ENCODE data around the gene FAM222B. TPM values are rescaled to one million over a fixed set of nuclear protein-coding genes. Genes with fewer than 3 reads are reported as not detected.

The FAM222B gene
- polyA plus RNA-seq, 1 donor (not counting 4 experiments of a cell fraction or from before 2014, with no cell fraction given): 6.5 TPM

GRCh38 chr17:28744972-28745785, 97.4 kb downstream of the FAM222B start:
- Histone ChIP-seq H3K79me2 (ENCODE audit: control insufficient read depth, insufficient read depth, low read length) (peaks cover 55% of the 10 kb centered on the region), H3K9ac (ENCODE audit: control insufficient read depth, extremely low read depth, insufficient read depth, low read length) (peak overlapping the region; percentile 96), H3K4me2 (ENCODE audit: control insufficient read depth, extremely low read depth, insufficient read depth, low read depth, low read length) (peak overlapping the region; percentile 87), H3K27me3 (ENCODE audit: control insufficient read depth, extremely low read depth, insufficient read depth, low read length) (no peaks in the 10 kb centered on the region), H3K4me3 (ENCODE audit: control insufficient read depth in 2 of 3, extremely low read depth in 1 of 3, insufficient read depth in 2 of 3, low read depth in 1 of 3, low read length in 3 of 3) (peak overlapping the region; percentile 88 to 98 (median 89)), H3K27ac (ENCODE audit: control insufficient read depth, insufficient read depth, low read length) (peak overlapping the region; percentile 91), H3K4me1 (ENCODE audit: control insufficient read depth, extremely low read depth, insufficient read depth, low read length) (peaks cover 36% of the 10 kb centered on the region), H3K9me3 (ENCODE audit: control insufficient read depth, low read depth, low read length) (peaks cover 9% of the 10 kb centered on the region), H4K20me1 (ENCODE audit: control insufficient read depth, extremely low read depth, insufficient read depth, low read length) (peaks cover 34% of the 10 kb centered on the region), H2AFZ (ENCODE audit: control insufficient read depth, low read length) (no peak overlapping the region), H3K36me3 (ENCODE audit: control insufficient read depth in 2 of 2, extremely low read depth in 1 of 2, insufficient read depth in 2 of 2, low read length in 2 of 2) (peaks cover 29 to 34% of the 10 kb centered on the region in 2 experiments), H3K9me1 (ENCODE audit: control insufficient read depth, extremely low read depth, insufficient read depth, low read length) (peaks cover 7% of the 10 kb centered on the region)
- DNase-seq (ENCODE audit: low read depth, low spot score) (no peak), FAIRE-seq (no peak)
- dilution Hi-C loops (cut with MboI; ENCODE audit: extremely low pct_ligation_motif_present, low sequenced_read_pairs): no loop called here
- TF ChIP-seq CTCF (optimal IDR thresholded peaks at IDR 0.05 in 1 of 3, IDR thresholded peaks at IDR 0.05 in 1 of 3, conservative IDR thresholded peaks at IDR 0.05 in 1 of 3; ENCODE audit: extremely low read depth in 1 of 3, insufficient read depth in 2 of 3, low read length in 3 of 3): no peak
- TF ChIP-seq EZH2 (IDR thresholded peaks at IDR 0.05; ENCODE audit: low read length): no peak

GRCh38 chr17:28744104-28744971, 98.3 kb downstream of the FAM222B start:
- Histone ChIP-seq H3K27me3 (ENCODE audit: control insufficient read depth, extremely low read depth, insufficient read depth, low read length) (no peaks in the 10 kb centered on the region), H4K20me1 (ENCODE audit: control insufficient read depth, extremely low read depth, insufficient read depth, low read length) (peaks cover 30% of the 10 kb centered on the region), H3K4me1 (ENCODE audit: control insufficient read depth, extremely low read depth, insufficient read depth, low read length) (peaks cover 36% of the 10 kb centered on the region), H3K36me3 (ENCODE audit: control insufficient read depth in 2 of 2, extremely low read depth in 1 of 2, insufficient read depth in 2 of 2, low read length in 2 of 2) (peaks cover 24 to 31% of the 10 kb centered on the region in 2 experiments), H2AFZ (ENCODE audit: control insufficient read depth, low read length) (no peak overlapping the region), H3K9ac (ENCODE audit: control insufficient read depth, extremely low read depth, insufficient read depth, low read length) (peak overlapping the region; percentile 96), H3K27ac (ENCODE audit: control insufficient read depth, insufficient read depth, low read length) (peak overlapping the region; percentile 91), H3K4me3 (ENCODE audit: control insufficient read depth in 2 of 3, extremely low read depth in 1 of 3, insufficient read depth in 2 of 3, low read depth in 1 of 3, low read length in 3 of 3) (peak overlapping the region; percentile 88 to 98 (median 89)), H3K4me2 (ENCODE audit: control insufficient read depth, extremely low read depth, insufficient read depth, low read depth, low read length) (peak overlapping the region; percentile 87), H3K79me2 (ENCODE audit: control insufficient read depth, insufficient read depth, low read length) (peaks cover 53% of the 10 kb centered on the region), H3K9me1 (ENCODE audit: control insufficient read depth, extremely low read depth, insufficient read depth, low read length) (peaks cover 7% of the 10 kb centered on the region), H3K9me3 (ENCODE audit: control insufficient read depth, low read depth, low read length) (peaks cover 9% of the 10 kb centered on the region)
- TF ChIP-seq EZH2 (IDR thresholded peaks at IDR 0.05; ENCODE audit: low read length) (no peak), CTCF (optimal IDR thresholded peaks at IDR 0.05 in 1 of 3, IDR thresholded peaks at IDR 0.05 in 1 of 3, conservative IDR thresholded peaks at IDR 0.05 in 1 of 3; ENCODE audit: extremely low read depth in 1 of 3, insufficient read depth in 2 of 3, low read length in 3 of 3) (no peak)
- FAIRE-seq (no peak), DNase-seq (ENCODE audit: low read depth, low spot score) (no peak)
- dilution Hi-C loops (cut with MboI; ENCODE audit: extremely low pct_ligation_motif_present, low sequenced_read_pairs): no loop called here
